ENCODE measurements around the gene TAGAP. TPM values are rescaled to one million over a fixed set of nuclear protein-coding genes. Genes with fewer than 3 reads are reported as not detected.

The TAGAP gene
- total RNA-seq, 2 experiments from 2014 or later, result 245 to 261 TPM

- intact Hi-C loops (cut with DNase I, micrococcal nuclease), result loop anchor here in 1 of 2 experiments (10.0 kb wide), 1 partner anchor 764 kb away; no protein-coding TSS in a partner anchor
- no peak for TF ChIP-seq CTCF (IDR thresholded peaks at IDR 0.05)
- ATAC-seq (ENCODE audit: poor library complexity), result peak; percentile 26
- Mint-ChIP-seq H3K36me3 (ENCODE audit: low read depth) (peaks cover 12% of the 10 kb centered on the region), H3K27me3 (no peaks in the 10 kb centered on the region), H3K27ac (peak overlapping the region; percentile 80), H3K4me3 (peak overlapping the region; percentile 97), H3K4me1 (ENCODE audit: low read depth) (peaks cover 23% of the 10 kb centered on the region), H3K9me3 (no peaks in the 10 kb centered on the region)
- H3K9me3 ChIP-seq (ENCODE audit: control insufficient read depth in 1 of 2, insufficient read depth in 1 of 2, low read length in 2 of 2), result no peaks in the 10 kb centered on the region
- POLR2A ChIA-PET, result interaction anchor here (1.0 to 2.1 kb wide), 6 partner anchors 9 to 130 kb away, joined by 3 to 9 read pairs (median 5); no protein-coding TSS in a partner anchor
- no peaks in the 10 kb centered on the region for H3K27me3 ChIP-seq (ENCODE audit: control insufficient read depth in 1 of 2, insufficient read depth in 2 of 2, low read length in 2 of 2)
- peaks cover 9% of the 10 kb centered on the region for H3K4me1 ChIP-seq (ENCODE audit: insufficient read depth, low read length)
- CTCF ChIA-PET, result interaction anchor here (0.9 to 2.0 kb wide), 6 partner anchors 9 to 785 kb away, joined by 3 to 12 read pairs (median 4); no protein-coding TSS in a partner anchor
- peak overlapping the region; percentile 94 for H3K4me3 ChIP-seq (ENCODE audit: low read length)
- no peaks in the 10 kb centered on the region for H3K36me3 ChIP-seq (ENCODE audit: insufficient read depth, low read length)
- H3K27ac ChIP-seq (ENCODE audit: low read depth in 1 of 2, low read length in 2 of 2), result peak overlapping the region; percentile 50 to 55
- DNase-seq, result no peak
Observed at GRCh38 chr6:158999154-158999665, 45.6 kb downstream of the TAGAP start.

- Mint-ChIP-seq H3K4me3 (no peak overlapping the region), H3K27ac (no peak overlapping the region), H3K4me1 (ENCODE audit: low read depth) (peaks cover 23% of the 10 kb centered on the region), H3K36me3 (ENCODE audit: low read depth) (peaks cover 12% of the 10 kb centered on the region), H3K9me3 (no peaks in the 10 kb centered on the region), H3K27me3 (no peaks in the 10 kb centered on the region)
- H3K36me3 ChIP-seq (ENCODE audit: insufficient read depth, low read length), result no peaks in the 10 kb centered on the region
- peaks cover 9% of the 10 kb centered on the region for H3K4me1 ChIP-seq (ENCODE audit: insufficient read depth, low read length)
- no peaks in the 10 kb centered on the region for H3K9me3 ChIP-seq (ENCODE audit: control insufficient read depth in 1 of 2, insufficient read depth in 1 of 2, low read length in 2 of 2)
- TF ChIP-seq CTCF (IDR thresholded peaks at IDR 0.05), result no peak
- H3K27me3 ChIP-seq (ENCODE audit: control insufficient read depth in 1 of 2, insufficient read depth in 2 of 2, low read length in 2 of 2), result no peaks in the 10 kb centered on the region
- no peak for ATAC-seq (ENCODE audit: poor library complexity)
- no peak overlapping the region for H3K4me3 ChIP-seq (ENCODE audit: low read length)
- DNase-seq, result peak in 2 of 14 experiments; percentile 31 to 35
- POLR2A ChIA-PET, result no interaction called here
- intact Hi-C loops (cut with DNase I, micrococcal nuclease), result loop anchor here in 1 of 2 experiments (10.0 kb wide), 1 partner anchor 762 kb away; no protein-coding TSS in a partner anchor
- CTCF ChIA-PET, result interaction anchor here (1.2 kb wide), 1 partner anchor 107 kb away, joined by 3 read pairs; no protein-coding TSS in a partner anchor
- H3K27ac ChIP-seq (ENCODE audit: low read depth in 1 of 2, low read length in 2 of 2), result no peak overlapping the region
Observed at GRCh38 chr6:158996856-158997255, 47.9 kb downstream of the TAGAP start.

- H3K27me3 ChIP-seq (ENCODE audit: control insufficient read depth in 1 of 2, insufficient read depth in 2 of 2, low read length in 2 of 2), result no peaks in the 10 kb centered on the region
- H3K9me3 ChIP-seq (ENCODE audit: control insufficient read depth in 1 of 2, insufficient read depth in 1 of 2, low read length in 2 of 2), result peaks cover 4 to 5% of the 10 kb centered on the region in 2 experiments
- Mint-ChIP-seq H3K36me3 (ENCODE audit: low read depth) (peaks cover 5% of the 10 kb centered on the region), H3K27ac (no peak overlapping the region), H3K4me3 (no peak overlapping the region), H3K27me3 (no peaks in the 10 kb centered on the region), H3K4me1 (ENCODE audit: low read depth) (peaks cover 4% of the 10 kb centered on the region), H3K9me3 (peaks cover 2% of the 10 kb centered on the region)
- ChIA-PET CTCF (no interaction called here), POLR2A (no interaction called here)
- H3K27ac ChIP-seq (ENCODE audit: low read depth in 1 of 2, low read length in 2 of 2), result no peak overlapping the region
- peaks cover 5% of the 10 kb centered on the region for H3K4me1 ChIP-seq (ENCODE audit: insufficient read depth, low read length)
- intact Hi-C loops (cut with DNase I, micrococcal nuclease), result loop anchor here in 1 of 2 experiments (10.0 kb wide), 1 partner anchor 759 kb away; no protein-coding TSS in a partner anchor
- DNase-seq (no peak), ATAC-seq (ENCODE audit: poor library complexity) (no peak)
- TF ChIP-seq CTCF (IDR thresholded peaks at IDR 0.05), result no peak
- H3K4me3 ChIP-seq (ENCODE audit: low read length), result no peak overlapping the region
- no peaks in the 10 kb centered on the region for H3K36me3 ChIP-seq (ENCODE audit: insufficient read depth, low read length)
Observed at GRCh38 chr6:158993639-158994038, 51.2 kb downstream of the TAGAP start.

Data from CD4-positive, alpha-beta T cell (primary cell).